ENCODE data around the gene CYP2D6.
"Not testable (repeated sequence)": the region's sequence is repeated elsewhere in the genome, so short reads cannot be mapped to it uniquely, and the experiment has no call there.

The CYP2D6 gene

GRCh38 chr22:42149798-42150197, 19.2 kb upstream of the CYP2D6 start:
- H3K4me1 Mint-ChIP-seq, H3K27ac Mint-ChIP-seq, H3K27me3 Mint-ChIP-seq, H3K9me3 Mint-ChIP-seq, H3K4me3 Mint-ChIP-seq: not testable (repeated sequence)
- peaks cover 16% of the 10 kb centered on the region for H3K36me3 Mint-ChIP-seq

- Mint-ChIP-seq H3K9me3 (no peaks in the 10 kb centered on the region), H3K27me3 (no peaks in the 10 kb centered on the region), H3K4me1 (no peaks in the 10 kb centered on the region), H3K27ac (no peak overlapping the region), H3K4me3 (no peak overlapping the region), H3K36me3 (peaks cover 15% of the 10 kb centered on the region)
These were observed 14.6 kb upstream of the CYP2D6 start for GRCh38 chr22:42145175-42145574.

GRCh38 chr22:42143859-42144822, 13.5 kb upstream of the CYP2D6 start:
- peaks cover 17% of the 10 kb centered on the region for H3K36me3 Mint-ChIP-seq
- not testable (repeated sequence) for H3K4me1 Mint-ChIP-seq, H3K27ac Mint-ChIP-seq, H3K4me3 Mint-ChIP-seq, H3K9me3 Mint-ChIP-seq, H3K27me3 Mint-ChIP-seq

DNA sequence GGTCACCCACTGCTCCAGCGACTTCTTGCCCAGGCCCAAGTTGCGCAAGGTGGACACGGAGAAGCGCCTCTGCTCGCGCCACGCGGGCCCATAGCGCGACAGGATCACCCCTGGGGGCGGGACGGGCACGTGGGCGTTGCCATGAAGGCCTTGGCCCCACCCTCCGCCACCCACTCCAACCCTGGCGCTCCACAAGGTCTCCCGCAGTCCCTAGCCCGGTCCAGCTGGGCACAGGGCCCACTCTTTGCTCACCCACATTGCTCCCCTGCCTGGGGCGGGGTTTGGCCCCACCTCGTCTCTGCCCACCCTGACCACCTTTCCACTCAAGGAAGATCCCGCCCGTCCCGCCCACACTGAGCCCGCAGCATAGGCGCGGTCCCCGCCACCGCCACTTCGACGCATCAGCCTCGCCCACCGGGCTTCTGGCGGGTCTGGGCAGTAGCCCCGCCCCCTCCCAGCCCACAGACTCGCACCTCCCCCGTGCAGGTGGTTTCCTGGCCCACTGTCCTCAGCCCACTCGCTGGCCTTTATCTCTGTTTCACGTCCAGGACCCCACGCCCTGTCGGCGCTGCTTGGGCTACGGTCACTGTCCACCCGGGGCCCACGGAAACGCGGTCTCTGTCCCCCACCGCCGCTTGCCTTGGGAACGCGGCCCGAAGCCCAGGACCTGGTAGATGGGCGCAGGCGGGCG, 12.3 kb upstream of the CYP2D6 start:
- Mint-ChIP-seq H3K4me3 (no peak overlapping the region), H3K4me1 (no peaks in the 10 kb centered on the region), H3K36me3 (peaks cover 18% of the 10 kb centered on the region), H3K27me3 (no peaks in the 10 kb centered on the region), H3K9me3 (no peaks in the 10 kb centered on the region), H3K27ac (no peak overlapping the region)

DNA sequence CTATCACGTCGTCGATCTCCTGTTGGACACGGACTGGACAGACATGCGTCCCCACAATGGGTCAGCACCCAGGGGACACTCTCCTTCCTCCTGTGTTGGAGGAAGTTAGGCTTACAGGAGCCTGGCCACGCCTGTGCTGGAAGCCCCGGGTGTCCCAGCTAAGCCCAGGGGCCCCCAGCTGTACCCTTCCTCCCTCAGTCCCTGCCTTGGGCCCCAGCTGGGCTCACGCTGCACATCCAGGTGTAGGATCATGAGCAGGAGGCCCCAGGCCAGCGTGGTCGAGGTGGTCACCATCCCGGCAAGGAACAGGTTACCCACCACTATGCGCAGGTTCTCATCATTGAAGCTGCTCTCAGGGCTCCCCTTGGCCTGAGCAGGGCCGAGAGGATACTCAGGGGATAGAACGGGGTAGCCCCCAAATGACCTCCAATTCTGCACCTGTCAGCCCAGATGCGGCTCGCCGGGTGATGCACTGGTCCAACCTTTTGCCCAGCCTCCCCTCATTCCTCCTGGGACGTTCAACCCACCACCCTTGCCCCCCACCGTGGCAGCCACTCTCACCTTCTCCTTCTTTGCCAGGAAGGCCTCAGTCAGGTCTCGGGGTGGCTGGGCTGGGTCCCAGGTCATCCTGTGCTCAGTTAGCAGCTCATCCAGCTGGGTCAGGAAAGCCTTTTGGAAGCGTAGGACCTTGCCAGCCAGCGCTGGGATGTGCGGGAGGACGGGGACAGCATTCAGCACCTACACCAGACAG, 10.9 kb upstream of the CYP2D6 start:
- not testable (repeated sequence) for H3K27ac Mint-ChIP-seq, H3K9me3 Mint-ChIP-seq

GRCh38 chr22:42140153-42140552, 9.5 kb upstream of the CYP2D6 start:
- not testable (repeated sequence) for H3K36me3 Mint-ChIP-seq, H3K4me3 Mint-ChIP-seq, H3K4me1 Mint-ChIP-seq, H3K27me3 Mint-ChIP-seq, H3K9me3 Mint-ChIP-seq, H3K27ac Mint-ChIP-seq

More for the DNA sequence above, 10.9 kb upstream of the CYP2D6 start:
- H3K36me3 Mint-ChIP-seq, H3K4me3 Mint-ChIP-seq, H3K4me1 Mint-ChIP-seq, H3K27me3 Mint-ChIP-seq: not testable (repeated sequence)

DNA sequence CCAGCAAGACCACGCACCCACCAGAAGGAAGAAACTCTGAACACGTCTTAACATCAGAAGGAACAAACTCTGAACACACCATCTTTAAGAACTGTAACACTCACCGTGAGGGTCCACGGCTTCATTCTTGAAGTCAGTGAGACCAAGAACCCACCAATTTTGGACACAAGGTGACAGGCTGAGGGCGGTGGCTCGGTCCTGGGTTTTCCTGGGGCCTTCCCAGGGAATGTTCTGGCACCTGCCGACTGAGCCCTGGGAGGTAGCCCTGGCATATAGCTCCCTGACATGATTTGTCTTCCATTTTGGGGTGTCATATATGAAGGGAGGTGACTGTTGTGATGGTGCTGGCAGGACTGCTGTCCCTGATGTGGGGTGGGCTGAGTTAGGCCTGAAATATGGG, 8.9 kb upstream of the CYP2D6 start:
- not testable (repeated sequence) for H3K36me3 Mint-ChIP-seq, H3K9me3 Mint-ChIP-seq, H3K4me3 Mint-ChIP-seq, H3K27ac Mint-ChIP-seq, H3K4me1 Mint-ChIP-seq, H3K27me3 Mint-ChIP-seq

- no peak overlapping the region for H3K4me3 Mint-ChIP-seq
- H3K36me3 Mint-ChIP-seq: peaks cover 7% of the 10 kb centered on the region
- H3K4me1 Mint-ChIP-seq: no peaks in the 10 kb centered on the region
- H3K27me3 Mint-ChIP-seq: no peaks in the 10 kb centered on the region
- H3K9me3 Mint-ChIP-seq: no peaks in the 10 kb centered on the region
- no peak overlapping the region for H3K27ac Mint-ChIP-seq
These were observed 8.4 kb upstream of the CYP2D6 start for GRCh38 chr22:42138972-42139371.

- H3K9me3 Mint-ChIP-seq: no peaks in the 10 kb centered on the region
- no peaks in the 10 kb centered on the region for H3K27me3 Mint-ChIP-seq
- no peaks in the 10 kb centered on the region for H3K4me1 Mint-ChIP-seq
- H3K27ac Mint-ChIP-seq: no peak overlapping the region
- H3K36me3 Mint-ChIP-seq: peaks cover 7% of the 10 kb centered on the region
- H3K4me3 Mint-ChIP-seq: no peak overlapping the region
These were observed 7.6 kb upstream of the CYP2D6 start for GRCh38 chr22:42138122-42138770.

- H3K4me3 Mint-ChIP-seq, H3K27ac Mint-ChIP-seq, H3K36me3 Mint-ChIP-seq, H3K9me3 Mint-ChIP-seq, H3K4me1 Mint-ChIP-seq, H3K27me3 Mint-ChIP-seq: not testable (repeated sequence)
These were observed 5.1 kb upstream of the CYP2D6 start for GRCh38 chr22:42135688-42136087.

- no peaks in the 10 kb centered on the region for H3K9me3 Mint-ChIP-seq
- no peaks in the 10 kb centered on the region for H3K4me1 Mint-ChIP-seq
- no peaks in the 10 kb centered on the region for H3K27me3 Mint-ChIP-seq
- no peak overlapping the region for H3K4me3 Mint-ChIP-seq
- peaks cover 4% of the 10 kb centered on the region for H3K36me3 Mint-ChIP-seq
- no peak overlapping the region for H3K27ac Mint-ChIP-seq
These were observed 3.8 kb upstream of the CYP2D6 start for GRCh38 chr22:42134100-42135020.

- Mint-ChIP-seq H3K36me3 (no peaks in the 10 kb centered on the region), H3K4me1 (no peaks in the 10 kb centered on the region), H3K9me3 (no peaks in the 10 kb centered on the region), H3K27me3 (no peaks in the 10 kb centered on the region), H3K27ac (peak overlapping the region; percentile 72), H3K4me3 (no peak overlapping the region)
These were observed 1.8 kb upstream of the CYP2D6 start for GRCh38 chr22:42132457-42132856.

- Mint-ChIP-seq H3K9me3 (no peaks in the 10 kb centered on the region), H3K27me3 (no peaks in the 10 kb centered on the region), H3K4me1 (no peaks in the 10 kb centered on the region), H3K36me3 (no peaks in the 10 kb centered on the region), H3K4me3 (no peak overlapping the region), H3K27ac (peak overlapping the region; percentile 38)
These were observed 952 bp upstream of the CYP2D6 start for GRCh38 chr22:42131562-42131961.

DNA sequence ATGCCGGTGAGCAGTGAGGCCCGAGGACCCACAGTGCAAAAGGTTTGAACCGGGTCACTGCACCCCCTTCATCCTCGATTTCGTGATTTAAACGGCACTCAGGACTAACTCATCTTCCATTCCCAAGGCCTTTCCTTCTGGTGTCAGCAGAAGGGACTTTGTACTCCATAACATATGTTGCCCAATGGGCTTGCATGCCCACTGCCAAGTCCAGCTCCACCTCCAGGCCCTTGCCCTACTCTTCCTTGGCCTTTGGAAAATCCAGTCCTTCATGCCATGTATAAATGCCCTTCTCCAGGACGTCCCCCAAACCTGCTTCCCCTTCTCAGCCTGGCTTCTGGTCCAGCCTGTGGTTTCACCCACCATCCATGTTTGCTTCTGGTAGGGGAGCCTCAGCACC, 428 bp downstream of the CYP2D6 start:
- not testable (repeated sequence) for H3K4me3 Mint-ChIP-seq, H3K27me3 Mint-ChIP-seq, H3K9me3 Mint-ChIP-seq, H3K27ac Mint-ChIP-seq, H3K4me1 Mint-ChIP-seq, H3K36me3 Mint-ChIP-seq

Data from activated naive CD4-positive, alpha-beta T cell treated with anti-CD3 and anti-CD28 coated beads, Interleukin-2, amount 50 U/mL, for 24 hours (primary cell).